ENCODE measurements around the gene SRRD. TPM values are rescaled to one million over a fixed set of nuclear protein-coding genes. Genes with fewer than 3 reads are reported as not detected.
A peak's percentile ranks its signal among the peaks of the same experiment; 100 is the strongest.
"Not testable (repeated sequence)": the region's sequence is repeated elsewhere in the genome, so short reads cannot be mapped to it uniquely, and the experiment has no call there.

SRRD gene, protein sequence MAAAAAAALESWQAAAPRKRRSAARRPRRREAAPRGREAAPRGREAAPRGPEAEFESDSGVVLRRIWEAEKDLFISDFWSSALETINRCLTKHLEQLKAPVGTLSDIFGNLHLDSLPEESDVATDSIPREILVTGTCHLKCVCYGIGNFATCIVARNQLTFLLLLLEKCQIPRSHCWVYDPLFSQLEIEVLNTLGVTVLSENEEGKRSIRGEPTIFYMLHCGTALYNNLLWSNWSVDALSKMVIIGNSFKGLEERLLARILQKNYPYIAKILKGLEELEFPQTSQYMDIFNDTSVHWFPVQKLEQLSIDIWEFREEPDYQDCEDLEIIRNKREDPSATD
- total RNA-seq, result 17.6 and 28.9 TPM in 2 replicates

DNA sequence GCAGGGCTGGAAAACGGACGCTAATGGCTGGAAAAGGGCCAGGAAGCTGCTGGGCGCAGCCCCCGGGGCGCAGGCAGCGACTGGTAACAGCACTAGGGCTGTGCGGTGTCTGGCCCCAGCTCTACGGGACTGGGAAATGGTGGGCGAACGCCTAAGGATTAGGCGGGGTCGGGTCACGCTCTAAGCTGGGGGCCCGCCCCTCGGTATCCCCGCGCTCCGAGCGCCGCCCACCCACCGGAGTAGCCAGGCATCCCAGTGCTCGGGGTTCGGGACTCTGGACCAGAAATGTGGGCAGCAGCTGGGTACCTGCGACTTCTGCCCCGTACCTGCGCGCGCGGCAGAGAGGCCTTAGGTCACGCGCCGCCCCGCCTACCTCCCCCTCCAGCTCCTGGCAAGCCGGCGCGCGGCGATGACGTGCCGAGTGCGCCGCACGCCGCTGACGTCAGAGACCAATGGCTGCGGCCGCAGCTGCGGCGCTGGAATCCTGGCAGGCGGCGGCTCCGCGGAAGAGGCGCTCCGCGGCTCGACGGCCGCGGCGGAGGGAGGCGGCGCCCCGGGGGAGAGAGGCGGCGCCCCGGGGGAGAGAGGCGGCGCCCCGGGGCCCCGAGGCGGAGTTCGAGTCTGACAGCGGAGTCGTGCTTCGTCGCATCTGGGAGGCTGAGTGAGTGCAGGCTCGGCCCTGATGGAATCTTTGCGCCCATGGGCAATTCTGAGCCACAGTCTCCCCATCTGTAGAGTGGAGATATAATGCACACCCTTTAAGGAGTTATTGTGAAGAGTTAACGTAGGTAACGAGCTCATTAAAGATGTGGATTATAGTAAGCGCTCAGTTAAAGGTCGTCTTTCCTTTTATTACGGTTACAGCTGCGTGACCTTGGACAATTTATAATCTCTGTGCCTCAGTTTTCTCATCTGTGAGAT is at the start of gene SRRD, which contains the start of gene HPS4:
Gene SRRD (plus strand): TSS at position 439 of the 921 bp plus-strand sequence. CDS start 14 bp downstream, at position 453.
Gene HPS4 (minus strand): TSS at position 345 of the 921 bp plus-strand sequence. CDS start 2,021 bp downstream, outside the sequence.
- peak; percentile 66 for DNase-seq (ENCODE audit: low read depth, low spot score)

DNA sequence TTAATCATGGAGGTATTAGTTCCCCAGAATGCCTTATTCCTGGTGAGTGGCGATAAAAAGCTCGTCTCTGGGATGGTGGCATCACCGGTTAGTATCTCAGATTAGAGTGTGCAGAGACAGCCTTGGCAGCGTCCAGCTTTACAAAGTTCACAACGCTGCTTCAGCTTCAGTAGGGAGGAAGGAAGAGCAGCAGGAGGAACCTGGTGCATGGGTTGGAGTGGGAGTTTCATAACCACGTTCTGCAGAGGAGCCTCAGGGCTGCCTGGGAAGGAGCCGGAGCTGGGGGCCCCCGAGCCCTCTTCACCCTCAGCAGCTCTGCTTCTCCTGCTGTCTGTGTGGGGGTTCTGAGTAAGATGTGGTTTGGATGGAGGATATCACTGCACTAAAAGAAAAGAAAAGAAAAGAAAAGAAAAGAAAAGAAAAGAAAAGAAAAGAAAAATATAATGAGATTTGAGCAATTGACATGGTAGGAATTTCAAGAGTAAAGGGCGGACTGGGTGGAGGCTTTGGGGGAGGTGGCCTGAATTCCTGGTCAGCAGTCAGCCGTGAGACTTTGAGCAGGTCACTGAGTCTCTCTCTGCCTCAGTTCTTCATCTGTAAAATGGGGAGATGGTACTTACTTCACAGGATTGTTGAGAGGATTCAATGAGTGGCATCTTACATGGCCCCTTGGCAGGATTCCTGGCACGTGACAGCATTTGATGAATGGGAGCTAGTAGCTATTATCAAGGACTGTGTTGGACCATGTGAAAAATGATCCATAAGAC is 48.2 kb upstream of the SRRD start:
- DNase-seq (ENCODE audit: low read depth, low spot score), result no peak

DNA sequence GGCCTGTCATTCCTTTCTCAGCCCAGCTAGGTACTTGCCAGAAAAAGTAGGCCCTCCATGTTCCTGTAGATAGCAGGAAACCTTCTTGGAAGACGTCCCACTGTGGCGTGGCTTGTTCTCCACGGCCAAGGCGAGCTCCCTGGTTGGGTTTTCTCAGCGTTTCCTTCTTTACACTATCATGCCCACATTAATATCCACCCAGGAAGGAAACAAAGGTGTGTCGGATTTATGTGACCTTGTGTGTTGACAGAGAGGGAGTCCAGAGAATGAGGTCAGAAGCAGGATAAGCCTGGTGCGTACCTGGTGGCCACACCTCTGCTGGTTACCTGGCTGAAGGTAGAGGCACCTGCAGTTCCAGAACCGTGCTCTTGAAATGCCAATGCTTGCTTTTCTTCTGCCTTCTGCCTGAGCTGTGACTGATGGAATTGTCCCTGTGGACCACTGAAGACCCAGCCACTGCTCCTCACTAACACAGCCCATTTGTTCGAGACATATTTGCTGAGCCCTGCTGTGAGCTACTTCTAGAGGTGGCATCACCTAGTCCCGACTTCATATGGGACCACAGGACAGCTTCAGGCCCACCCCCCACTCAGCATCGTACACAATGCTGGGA is 46.7 kb upstream of the SRRD start:
- no peak for DNase-seq (ENCODE audit: low read depth, low spot score)

DNA sequence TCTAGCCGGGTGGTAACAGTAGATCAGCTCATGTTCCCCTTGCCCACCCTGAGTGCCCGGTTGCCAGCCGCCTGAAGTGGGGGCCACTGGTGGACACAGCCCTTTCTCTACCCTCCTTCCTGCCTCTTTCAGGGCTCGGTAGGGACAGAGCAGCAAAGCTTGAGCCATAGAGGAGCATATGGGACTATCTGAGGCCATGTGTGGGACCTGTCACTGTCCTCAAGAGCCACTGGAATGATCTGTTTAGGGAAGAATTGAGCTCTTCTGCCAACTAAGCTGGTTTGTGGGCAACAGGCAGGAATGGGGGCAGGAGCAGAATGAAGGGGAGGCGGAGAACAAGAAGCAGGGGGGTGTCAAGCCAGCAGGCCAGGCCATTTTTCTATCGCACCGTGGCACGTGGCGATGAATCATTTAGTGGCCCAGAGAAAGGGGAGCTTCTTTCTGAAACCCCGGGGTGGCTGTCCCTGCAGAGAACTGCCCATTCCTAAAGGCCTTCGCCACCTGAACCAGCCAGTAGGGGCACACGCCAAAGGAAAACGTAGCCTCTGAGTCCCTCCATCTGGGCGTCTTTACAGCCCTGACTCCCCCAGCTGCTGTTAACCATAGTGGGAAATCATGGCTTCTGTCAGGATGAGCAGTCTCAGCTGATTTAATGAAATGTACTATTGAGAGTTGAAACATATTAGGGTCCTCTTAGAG is 45.8 kb upstream of the SRRD start:
- DNase-seq (ENCODE audit: low read depth, low spot score), result no peak

DNA sequence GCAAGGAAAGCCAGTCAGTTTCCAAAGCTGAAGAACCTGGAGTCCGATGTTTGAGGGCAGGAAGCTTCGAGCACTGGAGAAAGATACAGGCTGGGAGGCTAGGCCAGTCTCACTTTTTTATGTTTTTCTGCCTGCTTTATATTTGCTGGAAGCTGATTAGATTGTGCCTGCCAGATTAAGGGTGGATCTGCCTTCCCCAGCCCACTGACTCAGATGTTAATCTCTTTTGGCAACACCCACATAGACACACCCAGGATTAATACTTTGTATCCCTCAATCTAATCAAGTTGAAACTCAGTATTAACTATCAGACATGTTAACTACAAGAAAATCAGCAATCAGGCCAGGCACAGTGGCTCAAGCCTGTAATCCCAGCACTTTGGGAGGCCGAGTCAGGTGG is 44.9 kb upstream of the SRRD start:
- DNase-seq (ENCODE audit: low read depth, low spot score), result not testable (repeated sequence)

DNA sequence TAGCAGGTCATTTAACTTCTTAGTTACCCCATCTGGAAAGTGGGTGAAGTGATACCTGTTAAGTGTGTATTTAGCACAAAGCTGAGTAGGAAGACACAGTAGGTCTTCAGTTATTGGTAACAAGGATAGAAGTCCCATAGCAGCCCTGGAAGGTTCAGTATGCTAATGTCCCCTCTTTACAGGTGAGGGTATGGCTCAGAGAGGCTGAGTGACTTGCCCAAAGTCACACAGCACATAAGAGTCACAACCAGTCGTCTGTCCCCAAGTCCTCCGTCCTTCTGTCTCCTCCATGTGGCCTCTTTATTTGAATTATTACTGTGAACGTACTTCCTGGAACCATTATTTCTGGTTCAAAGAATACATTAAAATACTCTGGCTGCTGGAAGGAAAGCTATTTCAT is 44.1 kb upstream of the SRRD start:
- DNase-seq (ENCODE audit: low read depth, low spot score), result no peak

DNA sequence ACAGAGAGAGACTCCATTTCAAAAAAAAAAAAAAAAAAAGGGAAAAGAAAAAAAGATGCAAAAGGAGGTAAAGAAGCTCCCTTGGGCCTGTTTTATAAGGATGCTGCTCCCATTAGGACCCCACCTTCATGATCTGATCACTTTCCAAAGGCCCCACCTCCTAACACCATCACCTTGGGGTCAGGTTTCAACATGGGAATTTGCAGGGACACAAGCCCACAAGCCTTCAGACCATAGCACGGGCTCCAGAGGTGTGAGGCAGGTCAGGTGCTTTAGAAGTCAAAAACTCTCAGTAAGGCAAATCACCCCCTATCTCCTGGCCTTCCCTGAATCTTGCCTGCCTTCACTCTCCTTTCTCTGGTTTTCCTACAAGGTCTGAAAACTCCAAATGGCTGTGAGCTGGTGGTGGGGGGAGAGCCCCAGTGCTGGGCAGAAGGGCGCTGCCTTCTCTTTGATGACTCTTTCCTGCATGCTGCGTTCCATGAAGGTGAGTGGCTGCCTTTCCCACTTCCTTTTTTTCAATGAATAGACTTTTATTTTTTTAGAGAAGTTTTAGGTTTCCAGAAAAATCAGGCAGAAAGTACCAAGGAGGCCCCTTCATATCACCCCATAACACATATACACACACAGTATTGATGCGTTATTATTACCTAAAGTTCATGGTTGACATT is 41.5 kb upstream of the SRRD start:
- no peak for DNase-seq (ENCODE audit: low read depth, low spot score)

DNA sequence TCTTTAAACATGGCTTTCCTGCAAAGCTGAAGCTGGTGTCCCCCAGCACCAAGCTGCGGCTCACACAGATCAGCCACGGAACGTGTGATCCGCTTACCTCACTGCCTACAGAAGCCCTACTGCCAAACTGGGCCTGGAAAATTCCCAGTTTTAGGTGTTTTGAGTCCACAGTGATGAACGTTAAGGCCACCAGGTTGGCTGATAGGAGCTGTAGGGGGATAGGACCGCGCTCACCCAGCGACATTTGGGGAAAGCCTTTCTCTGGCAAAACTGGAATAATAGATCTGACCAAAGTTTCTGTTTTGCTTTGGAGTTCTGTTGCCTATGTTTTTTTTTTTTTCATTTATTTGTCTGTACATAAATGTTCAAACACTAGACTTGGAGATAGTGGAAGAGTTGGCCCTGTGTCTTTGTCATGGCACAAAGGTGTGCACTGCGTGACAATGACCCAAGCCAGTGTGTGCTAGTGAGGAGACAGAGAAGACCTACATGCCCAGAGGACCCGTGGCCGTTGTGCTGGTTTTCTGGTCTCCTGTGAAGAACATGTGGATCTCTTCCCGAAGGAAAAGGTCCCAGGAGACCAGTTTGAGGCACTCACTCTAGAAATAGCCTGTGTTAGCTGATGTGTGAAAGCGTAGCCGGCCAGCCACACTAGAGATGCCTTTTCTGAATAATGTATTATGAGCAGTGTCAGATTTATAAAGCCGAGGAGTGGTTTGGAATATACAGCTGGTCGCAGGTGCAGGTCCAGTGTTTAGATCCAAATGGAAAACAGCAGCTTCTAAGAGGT is 39.6 kb upstream of the SRRD start:
- DNase-seq (ENCODE audit: low read depth, low spot score), result no peak

DNA sequence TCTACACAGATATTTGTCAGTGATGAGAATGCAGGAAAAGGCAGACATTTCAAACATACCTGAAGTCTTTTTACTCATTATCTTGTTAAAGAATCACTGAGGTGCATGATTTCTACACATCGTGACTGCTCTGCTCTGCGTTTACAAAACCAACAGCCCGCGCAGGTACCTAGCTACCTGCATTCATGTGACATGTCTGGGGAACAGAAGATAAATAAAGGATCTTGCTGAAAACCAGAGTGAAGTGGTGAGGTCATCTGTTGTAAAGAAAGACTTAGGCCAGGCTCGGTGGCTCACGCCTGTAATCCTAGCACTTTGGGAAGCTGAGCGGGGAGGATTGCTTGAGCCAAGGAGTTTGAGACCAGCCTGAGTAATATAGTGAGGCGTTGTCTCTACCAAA is 38.9 kb upstream of the SRRD start:
- no peak for DNase-seq (ENCODE audit: low read depth, low spot score)

DNA sequence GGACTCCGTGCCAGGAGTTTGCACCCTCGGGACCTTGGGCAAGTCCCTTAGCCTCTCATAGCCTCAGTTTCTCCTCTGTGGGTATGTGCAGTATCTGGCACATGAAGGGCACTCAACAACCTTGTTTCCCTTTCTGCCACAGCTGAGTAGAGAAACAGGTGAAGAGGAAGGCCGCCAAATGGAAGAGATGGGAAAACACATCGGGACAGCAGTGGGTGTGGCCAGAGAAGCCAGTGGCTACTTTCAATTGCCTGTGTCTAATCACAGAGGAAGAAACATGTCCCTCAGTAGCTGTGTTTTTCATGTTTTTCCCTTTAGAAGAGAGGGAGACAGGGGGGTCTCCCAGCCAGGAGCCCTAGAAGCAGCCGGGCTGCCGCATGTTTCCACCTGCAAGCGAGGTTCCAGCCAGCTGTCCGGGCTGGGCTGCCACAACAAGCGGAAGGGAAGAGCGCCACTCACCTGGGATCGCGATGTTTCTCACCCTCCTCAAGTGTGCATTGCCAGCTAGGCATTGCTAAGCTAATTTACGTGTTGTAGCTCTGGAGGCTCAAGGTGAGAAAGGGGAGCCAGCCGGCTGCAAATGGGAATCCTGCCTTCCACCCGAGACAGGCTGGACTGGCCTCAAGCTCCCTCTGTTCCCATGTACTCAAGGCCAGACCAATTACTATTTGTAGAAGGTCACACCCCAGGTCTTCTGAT is 38.0 kb upstream of the SRRD start:
- no peak for DNase-seq (ENCODE audit: low read depth, low spot score)

DNA sequence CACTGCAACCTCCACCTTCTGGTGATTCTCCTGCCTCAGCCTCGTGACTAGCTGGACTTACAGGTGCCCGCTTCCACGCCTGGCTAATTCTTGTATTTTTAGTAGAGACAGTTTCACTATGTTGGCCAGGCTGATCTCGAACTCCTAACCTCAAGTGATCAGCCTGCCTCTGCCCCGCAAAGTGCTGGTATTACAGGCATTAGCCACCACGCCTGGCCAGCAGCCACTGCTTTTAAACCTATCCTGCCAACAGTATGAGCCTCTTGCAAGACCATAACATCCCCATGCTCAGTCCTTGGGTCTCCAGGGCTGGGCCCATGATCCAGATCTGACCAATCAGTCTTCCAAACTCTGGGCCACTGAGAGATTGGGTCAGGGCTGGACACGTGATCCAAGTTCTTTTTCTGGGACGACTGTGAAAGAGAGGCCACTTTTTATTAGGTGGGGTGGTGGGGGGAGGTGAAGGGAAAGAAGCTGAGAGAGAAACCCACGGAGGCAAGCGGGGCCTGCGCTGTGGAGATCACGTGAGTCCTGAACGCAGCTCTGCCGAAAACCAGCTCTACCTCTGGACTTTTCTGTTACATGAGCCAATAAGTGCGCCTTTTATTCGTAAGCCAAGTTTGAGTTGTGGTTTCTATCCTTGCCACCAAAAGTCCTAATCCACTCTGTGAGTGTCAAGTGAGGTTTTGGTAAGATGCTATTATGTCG is 36.7 kb upstream of the SRRD start:
- no peak for DNase-seq (ENCODE audit: low read depth, low spot score)

DNA sequence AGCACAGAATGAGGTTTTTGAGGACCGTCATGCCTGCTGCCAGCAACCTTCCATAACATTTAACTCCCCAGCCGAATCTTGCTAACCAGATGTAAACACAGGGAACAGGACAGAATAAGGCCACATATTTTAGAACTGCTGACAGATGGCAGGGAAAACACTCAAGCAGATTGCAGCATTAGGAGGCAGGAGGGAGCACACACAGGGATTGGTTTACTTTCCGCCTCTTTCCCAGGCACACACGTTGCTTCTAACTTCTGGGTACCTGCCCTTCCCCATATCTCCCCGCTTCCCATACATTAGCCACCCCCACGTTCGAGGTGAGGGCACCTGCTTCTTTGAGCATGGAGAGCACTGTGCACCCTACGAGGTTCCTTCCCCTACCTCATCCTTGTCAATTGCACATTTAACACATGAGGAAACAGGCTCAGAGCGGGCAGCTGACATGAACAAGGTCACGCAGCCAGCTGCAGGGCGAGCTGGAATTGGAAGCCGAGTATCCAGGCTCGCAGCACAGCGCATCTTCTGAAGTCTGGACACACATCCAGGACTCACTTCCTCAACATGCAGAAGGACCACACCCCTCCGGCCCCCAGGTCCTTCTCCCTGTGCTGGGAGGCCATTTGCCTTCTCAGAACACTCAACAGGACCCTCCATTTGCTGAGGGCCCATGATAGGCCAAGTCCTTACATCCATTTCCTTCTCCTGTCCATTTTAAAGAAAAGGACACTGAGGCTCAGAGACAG is 35.9 kb upstream of the SRRD start:
- DNase-seq (ENCODE audit: low read depth, low spot score), result no peak

DNA sequence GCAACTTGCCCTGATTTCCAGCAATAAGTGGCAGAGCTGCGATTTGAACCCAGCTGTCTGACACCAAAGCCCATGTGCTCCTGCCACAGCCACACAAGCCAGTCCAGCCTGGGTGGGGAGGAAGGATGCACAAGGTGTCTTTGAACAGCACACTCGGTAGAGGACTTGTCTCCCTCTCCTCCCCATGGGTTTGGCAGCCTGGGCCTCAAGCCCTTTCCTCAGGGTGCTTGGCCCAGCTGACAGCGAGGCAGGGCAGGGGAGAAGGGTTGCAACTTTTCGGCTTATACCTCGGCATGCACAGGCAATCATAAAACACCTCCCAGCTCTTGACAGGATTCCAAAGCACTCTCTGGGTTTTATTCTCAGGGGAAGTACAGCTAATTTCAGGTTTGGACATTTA is 35.3 kb upstream of the SRRD start:
- no peak for DNase-seq (ENCODE audit: low read depth, low spot score)

DNA sequence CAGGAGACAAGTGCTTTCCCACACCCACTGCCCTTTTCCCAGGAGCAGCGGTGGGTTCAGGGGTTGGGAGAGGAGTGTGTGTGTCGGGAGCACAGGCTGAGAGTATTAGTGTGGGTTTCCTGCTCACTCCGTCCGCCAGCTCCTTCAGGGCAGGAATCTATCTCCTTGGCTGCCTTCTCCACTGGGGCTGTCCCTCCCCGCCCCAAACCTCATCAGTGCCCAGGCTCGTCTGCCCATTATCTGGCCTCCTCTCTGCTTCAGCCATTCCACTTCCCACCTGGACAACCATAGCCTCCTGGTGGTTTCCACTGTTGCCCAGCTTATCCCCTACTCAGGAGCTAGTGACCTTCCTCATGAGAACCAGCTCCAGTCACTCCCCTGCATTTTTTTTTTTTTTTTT is 34.7 kb upstream of the SRRD start:
- DNase-seq (ENCODE audit: low read depth, low spot score), result no peak

DNA sequence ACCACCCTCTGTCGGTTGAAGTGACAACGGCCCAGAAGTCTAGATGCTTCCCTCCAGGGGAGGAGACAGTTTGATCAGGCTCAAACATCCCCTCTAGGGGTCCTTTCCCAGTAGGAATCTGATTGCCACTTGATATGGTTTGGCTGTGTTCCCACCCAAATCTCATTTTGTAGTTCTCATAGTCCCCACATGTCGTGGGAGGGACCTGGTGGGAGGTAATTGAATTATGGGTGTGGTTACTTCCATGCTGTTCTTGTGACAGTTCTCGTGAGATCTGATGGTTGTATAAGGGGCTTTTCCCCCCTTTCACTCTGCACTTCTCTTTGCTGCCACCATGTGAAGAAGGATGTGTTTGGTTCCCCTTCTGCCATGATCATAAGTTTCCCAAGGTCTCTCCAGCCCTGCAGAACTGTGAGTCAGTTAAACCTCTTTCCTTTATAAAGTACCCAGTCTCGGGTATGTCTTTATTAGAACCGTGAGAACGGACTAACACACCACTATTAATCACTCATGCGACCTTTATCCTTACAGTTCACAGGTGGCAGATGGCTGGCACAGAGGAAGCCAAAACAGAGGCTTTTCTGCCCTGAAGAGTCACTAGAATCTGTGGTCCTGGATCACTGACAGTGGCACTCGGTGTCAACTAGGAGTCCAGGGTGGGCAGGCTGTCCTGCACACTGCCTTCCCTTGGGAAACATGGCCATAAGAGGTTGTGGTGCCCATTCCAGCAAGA is 33.1 kb upstream of the SRRD start:
- no peak for DNase-seq (ENCODE audit: low read depth, low spot score)

DNA sequence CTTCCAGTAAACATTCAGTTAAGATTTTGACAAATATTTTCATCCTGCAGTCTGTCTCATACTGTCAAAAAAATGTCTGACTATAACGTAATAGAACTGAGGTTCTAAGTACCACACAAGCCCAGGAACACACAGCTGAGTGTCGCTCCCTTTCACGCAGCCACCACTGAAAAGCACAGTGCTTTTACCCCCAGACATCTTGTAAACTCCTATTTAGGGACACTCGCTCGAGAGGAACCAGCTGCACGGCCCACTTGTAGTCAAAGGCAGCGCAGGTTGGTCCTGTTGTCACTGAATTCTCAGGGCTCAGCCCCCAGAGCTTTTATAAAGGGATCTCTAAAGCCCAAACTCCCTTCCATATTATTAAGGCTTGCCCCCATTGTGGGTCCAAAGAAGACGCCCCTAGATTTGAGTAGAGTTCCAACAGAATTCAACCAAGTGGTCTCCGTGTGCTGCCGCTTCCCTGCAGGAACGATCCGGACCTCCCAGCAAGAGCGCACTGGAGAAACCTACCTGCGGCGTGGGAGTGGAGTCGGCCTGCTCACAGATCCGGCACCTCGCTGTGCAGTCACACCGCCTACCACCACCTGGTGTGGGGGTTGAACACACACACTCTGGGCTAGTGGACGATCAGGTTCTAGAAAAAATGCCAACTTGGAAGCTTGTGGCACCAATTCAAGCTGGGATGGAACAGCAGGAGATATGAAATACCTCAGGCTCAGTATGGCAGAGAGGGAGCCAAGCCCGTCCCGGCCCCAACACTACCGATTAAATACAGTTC is 31.3 kb upstream of the SRRD start:
- DNase-seq (ENCODE audit: low read depth, low spot score), result no peak

Measured in pulmonary artery endothelial cell (primary cell).